Measurements from ENCODE around the gene VWA7.

DNA sequence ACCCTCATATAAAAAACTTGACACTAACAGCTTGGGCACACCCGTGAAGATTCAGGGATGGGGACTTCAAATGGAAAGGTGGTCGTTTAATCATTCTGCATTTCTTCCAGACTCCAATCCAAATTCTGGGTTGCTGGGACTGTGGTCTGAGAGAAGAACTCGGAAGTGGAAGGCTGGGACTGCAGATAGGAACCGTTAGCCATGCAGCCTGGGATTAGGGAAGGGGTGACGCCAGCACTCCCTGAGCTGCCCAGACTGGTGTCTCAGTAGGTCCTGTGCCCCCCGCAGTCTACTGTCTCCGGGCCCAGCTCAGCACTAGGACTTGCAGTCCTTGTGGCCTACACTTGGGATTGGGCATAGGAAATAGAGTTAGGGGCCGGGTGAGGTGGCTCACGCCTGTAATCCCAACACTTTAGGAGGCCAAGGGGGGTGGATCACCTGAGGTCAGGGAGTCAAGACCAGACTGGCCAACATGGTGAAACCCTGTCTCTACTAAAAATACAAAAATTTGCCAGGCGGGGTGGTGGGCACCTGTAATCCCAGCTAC, 40.3 kb downstream of the VWA7 start:
- TF ChIP-seq TOX (CRISPR knock-in tag; IDR thresholded peaks at IDR 0.05; ENCODE audit: borderline replicate concordance) (no peak), GLIS3 (CRISPR knock-in tag; IDR thresholded peaks at IDR 0.05) (no peak), ZFP3 (CRISPR knock-in tag; IDR thresholded peaks at IDR 0.05) (no peak), ZNF8 (CRISPR knock-in tag; IDR thresholded peaks at IDR 0.05) (no peak), SNAI2 (CRISPR knock-in tag; IDR thresholded peaks at IDR 0.05) (no peak), ARNTL (CRISPR knock-in tag; IDR thresholded peaks at IDR 0.05; ENCODE audit: borderline replicate concordance, low read depth) (no peak), ZC3H10 (CRISPR knock-in tag; IDR thresholded peaks at IDR 0.05) (no peak)
- TF ChIP-seq, protein P1, sequence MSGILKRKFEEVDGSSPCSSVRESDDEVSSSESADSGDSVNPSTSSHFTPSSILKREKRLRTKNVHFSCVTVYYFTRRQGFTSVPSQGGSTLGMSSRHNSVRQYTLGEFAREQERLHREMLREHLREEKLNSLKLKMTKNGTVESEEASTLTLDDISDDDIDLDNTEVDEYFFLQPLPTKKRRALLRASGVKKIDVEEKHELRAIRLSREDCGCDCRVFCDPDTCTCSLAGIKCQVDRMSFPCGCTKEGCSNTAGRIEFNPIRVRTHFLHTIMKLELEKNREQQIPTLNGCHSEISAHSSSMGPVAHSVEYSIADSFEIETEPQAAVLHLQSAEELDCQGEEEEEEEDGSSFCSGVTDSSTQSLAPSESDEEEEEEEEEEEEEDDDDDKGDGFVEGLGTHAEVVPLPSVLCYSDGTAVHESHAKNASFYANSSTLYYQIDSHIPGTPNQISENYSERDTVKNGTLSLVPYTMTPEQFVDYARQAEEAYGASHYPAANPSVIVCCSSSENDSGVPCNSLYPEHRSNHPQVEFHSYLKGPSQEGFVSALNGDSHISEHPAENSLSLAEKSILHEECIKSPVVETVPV (CRISPR knock-in tag; IDR thresholded peaks at IDR 0.05) = no peak

Measured in SK-N-SH treated with all-trans-retinoic acid at 6 μM for 48 hours (cell line).